Liver (tissue), 3 donors: ENCODE data around the gene CDK5R1.

Experiments
- ATF3 ChIP-seq: IDR thresholded peaks from 2 replicates; pipeline ENCODE4 v1.6.1; 2016; ENCODE audit warnings: antibody characterized with exemption
- CTCF ChIP-seq: fragments of 150-350 bp; IDR thresholded peaks from 2 replicates; pipeline ENCODE4 v1.5.1; 2017; ENCODE audit warnings: improper control_type of control experiment, low read depth, low read length; ENCODE audit not compliant: missing input control
- HNF4G ChIP-seq: IDR thresholded peaks from 2 replicates; pipeline ENCODE4 v1.6.1; 2016; ENCODE audit warnings: antibody characterized with exemption
- JUND ChIP-seq, 2 donors: IDR thresholded peaks; 2 replicates each; pipeline ENCODE4 v1.6.1; 2016; ENCODE audit warnings: antibody characterized with exemption in 2 of 2
- REST ChIP-seq: IDR thresholded peaks from 2 replicates; pipeline ENCODE4 v1.6.1; 2016; ENCODE audit warnings: antibody characterized with exemption, mild to moderate bottlenecking
- RXRA ChIP-seq, 2 donors: IDR thresholded peaks; 2 replicates each; pipeline ENCODE4 v1.6.1; 2017 to 2018; ENCODE audit warnings: antibody characterized with exemption in 2 of 2, mild to moderate bottlenecking in 1 of 2
- SP1 ChIP-seq: IDR thresholded peaks from 2 replicates; pipeline ENCODE4 v1.6.1; 2018; ENCODE audit warnings: antibody characterized with exemption, mild to moderate bottlenecking
- TAF1 ChIP-seq: conservative IDR thresholded peaks from 2 replicates; pipeline ENCODE4 v1.6.1; 2016; ENCODE audit warnings: antibody characterized with exemption, mild to moderate bottlenecking
- YY1 ChIP-seq: IDR thresholded peaks from 2 replicates; pipeline ENCODE4 v1.6.1; 2016; ENCODE audit warnings: antibody characterized with exemption, mild to moderate bottlenecking
- ZBTB33 ChIP-seq: IDR thresholded peaks from 2 replicates; pipeline ENCODE4 v1.6.1; 2016; ENCODE audit warnings: antibody characterized with exemption
- donor health status: healthy.
- donor health status: healthy.

GRCh38 chr17:32498391-32498790 lies 11.6 kb downstream of the CDK5R1 start:
- TF ChIP-seq CTCF (no peak), ATF3 (no peak), TAF1 (no peak), JUND (IDR thresholded peaks at IDR 0.05) (no peak), RXRA (IDR thresholded peaks at IDR 0.05) (no peak), HNF4G (no peak), ZBTB33 (no peak), REST (no peak), SP1 (no peak), YY1 (no peak)
